HG02610 (cell line): Measurements from ENCODE around the gene CHKA.
A peak's percentile ranks its signal among the peaks of the same experiment; 100 is the strongest.

Experiments used
- ATAC-seq: cut with Tn5 transposase; IDR thresholded peaks from one replicate; pipeline ENCODE4 v1.9.1; 2021; ENCODE audit warnings: mild to moderate bottlenecking, moderate library complexity; ENCODE audit not compliant: unreplicated experiment

The CHKA gene

DNA sequence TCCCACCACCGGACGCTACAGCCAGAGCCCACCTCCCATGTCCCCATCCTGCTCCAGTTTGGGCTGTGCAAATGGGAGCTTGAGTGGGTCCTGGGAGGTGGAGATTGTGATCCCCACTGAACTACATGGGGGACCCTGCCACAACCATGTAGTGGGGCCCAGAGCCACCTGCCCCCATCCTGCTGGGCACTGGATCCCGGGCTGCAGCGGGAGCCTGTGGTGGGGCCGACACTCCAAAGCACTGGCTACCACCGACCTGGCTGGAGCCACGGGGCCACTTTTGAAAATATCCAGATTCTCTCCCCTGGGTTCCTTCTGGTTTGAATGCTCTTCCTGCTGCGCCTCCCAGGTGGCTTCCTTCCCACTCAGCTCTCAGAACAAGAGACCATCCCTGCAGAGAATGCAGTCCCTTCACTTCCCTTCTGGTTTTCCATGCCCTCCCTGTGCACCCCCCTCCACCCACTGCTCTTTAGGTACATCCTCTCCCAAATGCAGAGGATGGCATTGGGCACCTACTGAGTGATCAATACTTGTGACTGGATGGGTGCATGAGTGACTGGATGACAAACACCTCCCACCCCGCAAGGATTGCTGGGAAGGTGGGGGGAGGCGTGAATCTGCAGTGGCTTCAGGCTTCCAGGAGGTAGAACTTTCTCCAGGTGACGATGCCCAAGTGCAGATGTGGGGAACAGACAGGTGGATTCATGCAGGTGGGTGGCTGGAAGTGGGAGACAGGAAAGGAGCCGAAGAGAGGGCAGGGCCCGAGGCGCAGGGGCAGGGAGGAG lies 116.4 kb downstream of the CHKA start:
- no peak for ATAC-seq

DNA sequence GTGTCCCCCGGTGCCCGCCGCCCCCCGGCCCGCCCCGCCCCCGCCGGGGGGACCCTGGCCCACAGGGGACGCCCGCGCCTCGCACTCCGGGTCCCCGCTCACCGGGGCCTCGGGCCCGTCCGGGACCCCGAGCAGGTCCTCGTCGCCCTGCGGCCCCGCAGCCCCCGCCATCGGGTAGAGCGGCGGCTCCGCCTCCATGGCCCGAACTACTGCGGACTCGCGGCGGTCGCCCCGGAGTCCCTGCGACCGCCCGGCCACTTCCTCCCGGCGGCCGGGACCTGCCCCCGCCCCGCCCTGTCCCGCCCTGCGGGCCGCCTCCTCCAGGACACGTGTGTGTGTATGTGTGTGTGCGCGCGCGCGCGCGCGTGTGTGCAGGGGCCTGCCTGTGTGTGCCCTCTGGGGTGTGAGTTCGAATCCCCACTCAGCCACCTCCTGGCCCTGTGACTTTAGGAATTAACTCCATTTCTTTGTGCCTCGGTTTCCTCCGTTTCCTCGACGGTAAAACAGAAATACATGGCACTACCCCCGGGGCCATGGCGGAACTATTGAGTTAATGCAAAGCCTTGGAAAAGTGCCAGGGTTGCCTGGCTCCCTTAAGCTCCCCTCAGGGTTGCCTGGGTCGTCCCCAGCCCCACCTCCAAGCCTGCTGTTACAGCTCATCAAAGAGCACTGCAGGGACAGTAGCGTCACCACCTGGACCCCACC lies 117.2 kb downstream of the CHKA start, which contains the start of gene UNC93B1:
Gene UNC93B1, minus strand, starts transcription at position 252 of the 705 bp plus-strand sequence. Its CDS starts 54 bp downstream, at position 198.
- peak; percentile 51 for ATAC-seq

GRCh38 chr11:68002938-68003845 lies 118.0 kb downstream of the CHKA start:
- ATAC-seq = peak; percentile 27
